Activated naive CD4-positive, alpha-beta T cell (primary cell): Measurements from ENCODE around the gene NPRL2.

Experiments
- DNase-seq, 4 experiments: peaks; one replicate each; lab custom pipeline; 2025; lab: John Stamatoyannopoulos, UW

NPRL2 gene

DNA sequence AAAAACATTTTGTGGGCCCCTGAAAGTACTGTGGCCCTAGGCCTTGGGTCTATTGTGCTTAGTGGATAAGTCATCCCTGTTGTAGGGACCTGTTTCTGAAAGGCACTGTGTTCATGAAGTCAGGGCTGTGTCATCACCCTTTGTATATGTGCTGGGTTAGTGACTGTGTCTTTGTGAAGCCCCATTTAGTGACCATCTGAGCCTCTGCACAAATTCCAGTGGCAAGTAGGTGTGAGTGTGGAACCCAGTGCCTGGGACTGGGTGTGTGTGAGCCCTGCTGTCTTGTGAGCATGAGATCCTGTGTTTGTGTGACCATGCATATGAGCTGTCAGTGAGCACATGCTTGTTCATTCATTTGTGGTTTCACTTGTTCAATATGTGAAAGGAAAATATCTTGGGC lies 46.0 kb downstream of the NPRL2 start:
- no peak for DNase-seq

DNA sequence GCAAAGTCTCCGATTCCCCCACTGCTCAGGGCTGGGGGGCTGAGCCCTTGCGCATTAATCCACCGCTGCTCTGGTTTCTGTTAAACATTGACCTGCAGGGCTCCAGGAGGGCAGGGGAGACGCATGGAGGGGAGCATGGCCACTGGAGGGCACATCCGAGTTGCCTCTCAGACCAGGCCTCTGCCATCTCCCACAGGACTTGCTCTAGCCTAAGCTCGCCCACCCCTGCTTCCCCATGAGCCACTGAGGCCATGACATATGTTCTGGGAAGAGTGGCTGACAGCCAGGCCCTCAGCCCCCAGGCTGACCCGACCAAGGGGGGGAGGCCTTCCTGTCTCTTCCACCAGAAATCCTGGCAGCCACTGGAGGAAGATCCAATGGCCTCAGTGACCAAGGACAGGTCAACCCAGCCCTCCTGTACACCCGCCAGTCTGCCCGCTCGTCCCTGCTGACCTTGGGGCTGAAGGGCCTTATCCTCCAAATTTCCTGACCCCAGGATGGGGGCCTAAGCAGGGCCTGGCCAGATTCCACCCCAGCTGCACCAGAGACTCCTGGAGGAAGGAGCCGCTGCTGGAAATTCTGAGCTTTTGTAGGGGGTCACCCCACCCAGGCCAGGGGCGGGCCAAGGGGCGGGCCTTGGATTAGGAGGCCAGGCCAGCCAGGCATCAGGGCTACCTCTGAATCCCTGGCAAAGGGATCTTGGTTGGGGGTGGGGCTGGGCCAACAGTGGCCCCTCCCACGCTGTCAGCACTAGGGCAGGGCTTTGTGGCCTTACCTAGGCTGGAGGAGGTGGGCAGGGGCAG lies 47.4 kb downstream of the NPRL2 start, which contains the start of gene HYAL1:
Gene HYAL1 (minus strand): TSS at position 562 of the 803 bp plus-strand sequence. CDS start 618 bp downstream, outside the sequence.
- no peak for DNase-seq

DNA sequence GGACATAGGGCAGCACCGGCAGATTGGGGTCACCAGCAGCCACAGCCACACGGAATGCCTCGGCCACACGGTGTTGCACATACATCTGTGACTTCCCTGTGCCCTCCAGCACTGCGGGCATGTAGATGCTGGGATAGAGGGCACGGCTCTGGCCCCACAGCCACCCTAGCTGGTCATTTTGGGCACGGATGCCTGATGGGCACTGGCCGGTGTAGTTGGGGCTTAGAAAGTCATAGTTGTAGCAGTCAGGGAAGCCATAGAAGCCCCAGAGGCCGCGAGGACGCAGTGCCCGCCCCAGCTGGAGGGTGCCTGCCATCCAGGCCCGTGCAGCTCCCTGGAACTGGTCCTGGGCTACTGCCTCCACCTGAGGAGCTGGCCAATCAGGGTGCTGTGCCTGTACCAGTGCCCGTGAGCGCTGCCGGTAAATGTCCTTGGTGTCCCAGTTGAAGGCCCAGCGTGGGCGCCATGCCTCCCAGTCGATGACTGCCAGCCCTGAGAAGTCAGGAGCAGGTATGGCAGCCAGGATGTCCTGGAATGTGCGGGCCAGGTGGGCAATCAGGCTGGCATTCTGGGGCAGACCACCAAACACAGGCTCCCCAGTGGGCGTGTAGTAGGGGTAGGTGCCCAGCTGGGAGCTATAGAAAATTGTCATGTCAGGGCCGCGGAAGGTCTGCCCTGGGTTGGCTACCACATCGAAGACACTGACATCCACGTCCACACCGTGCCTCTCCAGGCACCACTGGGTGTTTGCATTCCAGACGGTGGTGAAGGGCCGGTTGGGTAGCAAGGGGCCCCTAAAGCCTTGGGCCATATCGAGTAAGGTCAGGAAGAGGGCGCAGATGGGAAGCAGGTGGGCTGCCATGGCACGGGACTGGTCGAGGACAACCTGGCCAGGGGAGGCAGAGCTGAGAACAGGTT lies 48.2 kb downstream of the NPRL2 start:
- no peak for DNase-seq

DNA sequence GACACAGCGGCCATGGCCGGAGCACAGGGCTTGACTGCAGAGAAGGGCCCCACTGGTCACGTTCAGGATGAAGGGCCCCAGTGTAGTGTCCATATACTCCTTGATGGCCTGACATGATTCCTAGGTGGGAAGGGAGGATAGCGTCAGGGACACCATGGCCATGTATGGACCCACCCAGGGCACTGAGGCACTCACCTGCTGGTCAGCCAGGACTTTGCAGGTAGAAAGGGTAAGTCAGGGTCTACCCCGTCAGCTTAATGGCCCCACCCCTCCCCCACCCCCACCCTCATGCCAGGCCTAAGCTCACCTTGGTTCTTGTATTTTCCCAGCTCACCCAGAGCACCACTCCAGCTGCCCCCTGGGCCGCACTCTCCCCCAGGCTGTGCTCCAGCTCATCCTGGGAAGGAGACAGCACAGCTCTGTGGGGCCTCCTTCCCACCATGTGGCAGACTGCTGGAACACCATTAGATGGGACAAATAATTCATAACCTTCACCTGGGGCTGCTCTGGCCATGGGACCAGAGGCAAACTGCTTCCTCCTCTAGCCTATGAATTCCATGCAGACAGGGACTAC lies 49.8 kb downstream of the NPRL2 start:
- no peak for DNase-seq

DNA sequence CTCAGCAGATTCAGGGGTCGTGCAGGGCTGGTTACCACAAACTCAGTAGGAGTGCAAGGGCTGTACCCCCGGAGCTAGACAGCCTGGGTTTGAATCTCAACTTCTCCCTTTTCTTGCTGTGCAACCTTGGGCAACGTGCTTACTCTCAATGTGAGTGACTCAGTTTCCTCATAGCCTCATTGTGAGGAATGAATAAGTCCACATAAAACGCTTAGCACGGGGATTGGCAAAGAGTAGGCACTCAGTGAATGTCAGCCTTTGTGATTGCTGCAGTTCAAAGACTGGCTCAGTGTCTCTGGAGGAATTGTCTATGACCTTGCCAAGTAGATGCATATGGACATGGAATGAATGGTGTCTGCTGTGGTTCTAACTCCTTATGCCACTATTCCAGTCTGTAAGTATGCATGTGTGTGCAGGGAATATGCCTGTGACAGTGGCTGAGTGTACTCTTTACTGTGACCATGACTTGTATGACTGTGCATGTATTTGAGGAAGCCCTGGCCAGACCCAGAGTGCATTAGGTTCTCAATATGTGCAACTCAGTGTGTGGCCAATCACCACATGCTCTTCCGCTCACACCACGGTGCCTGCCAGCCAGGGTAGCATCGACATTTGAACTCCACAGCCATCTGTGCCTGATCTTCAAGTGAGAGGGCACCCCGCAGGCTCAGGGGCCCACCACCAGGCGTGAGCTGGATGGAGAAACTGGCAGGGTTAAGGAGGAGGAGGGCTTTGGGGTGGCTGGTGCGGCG lies 50.5 kb downstream of the NPRL2 start:
- no peak for DNase-seq

DNA sequence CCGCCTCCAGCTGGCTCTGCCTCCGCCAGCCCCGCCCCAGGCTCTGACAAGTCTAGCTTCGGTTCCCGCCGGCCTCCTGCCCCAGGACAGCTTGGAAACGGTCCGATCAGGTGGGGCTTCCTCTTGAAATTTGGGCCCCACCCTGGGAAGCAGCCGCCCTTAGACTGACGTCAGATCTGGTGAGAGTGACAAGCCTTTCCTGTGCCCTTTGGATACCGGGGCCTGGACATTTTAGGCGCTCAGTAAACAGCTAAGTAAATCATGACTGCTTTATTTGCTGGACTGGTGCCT lies 51.0 kb downstream of the NPRL2 start:
- DNase-seq = no peak

DNA sequence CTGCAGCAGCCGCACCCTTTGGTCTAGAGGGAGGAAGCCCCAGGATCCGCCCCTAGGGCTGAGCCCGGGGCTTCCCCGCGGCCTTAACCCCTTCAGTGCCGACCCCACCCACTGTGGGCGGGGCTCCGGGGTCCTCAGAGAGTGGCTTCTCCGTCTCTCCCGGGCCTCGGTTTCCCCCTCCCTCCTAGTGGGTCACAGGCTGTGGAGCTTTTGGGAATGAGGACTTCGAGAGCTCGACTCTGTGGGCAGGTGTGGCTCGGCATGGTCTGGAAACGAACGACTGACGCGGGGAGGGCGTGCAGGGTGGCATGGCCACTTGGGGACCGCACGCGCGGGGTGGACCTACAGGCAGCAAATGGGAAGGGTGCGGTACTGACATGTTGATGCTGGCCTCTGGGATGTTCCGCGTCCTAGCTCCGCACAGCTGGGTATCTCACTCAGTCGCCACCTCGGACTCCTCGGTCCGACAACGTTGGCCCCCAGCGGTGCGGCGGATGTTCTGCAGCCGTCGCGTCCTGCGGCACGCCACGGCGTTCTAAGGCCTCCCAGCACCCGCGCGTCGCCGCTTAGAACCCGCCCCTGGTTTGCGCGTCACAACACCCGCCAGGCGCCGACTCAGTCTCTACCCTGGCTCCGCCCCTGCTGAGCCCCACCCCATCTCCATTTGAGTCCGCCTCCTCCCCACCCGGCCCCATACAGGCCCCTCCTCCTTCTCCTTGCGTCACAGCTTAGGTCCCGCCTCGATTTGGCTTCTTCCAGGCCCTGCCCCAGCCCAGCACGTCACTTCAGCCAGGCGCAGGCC lies 51.5 kb downstream of the NPRL2 start, which contains the start of the genes HYAL3 and NAA80:
Gene HYAL3 (minus strand): TSS at position 570 of the 802 bp plus-strand sequence. CDS start 3,803 bp downstream, outside the sequence.
Gene NAA80 (minus strand): TSS at position 570 of the 802 bp plus-strand sequence. CDS start 1,942 bp downstream, outside the sequence.
- peak; percentile 95 to 99 (median 96) for DNase-seq

DNA sequence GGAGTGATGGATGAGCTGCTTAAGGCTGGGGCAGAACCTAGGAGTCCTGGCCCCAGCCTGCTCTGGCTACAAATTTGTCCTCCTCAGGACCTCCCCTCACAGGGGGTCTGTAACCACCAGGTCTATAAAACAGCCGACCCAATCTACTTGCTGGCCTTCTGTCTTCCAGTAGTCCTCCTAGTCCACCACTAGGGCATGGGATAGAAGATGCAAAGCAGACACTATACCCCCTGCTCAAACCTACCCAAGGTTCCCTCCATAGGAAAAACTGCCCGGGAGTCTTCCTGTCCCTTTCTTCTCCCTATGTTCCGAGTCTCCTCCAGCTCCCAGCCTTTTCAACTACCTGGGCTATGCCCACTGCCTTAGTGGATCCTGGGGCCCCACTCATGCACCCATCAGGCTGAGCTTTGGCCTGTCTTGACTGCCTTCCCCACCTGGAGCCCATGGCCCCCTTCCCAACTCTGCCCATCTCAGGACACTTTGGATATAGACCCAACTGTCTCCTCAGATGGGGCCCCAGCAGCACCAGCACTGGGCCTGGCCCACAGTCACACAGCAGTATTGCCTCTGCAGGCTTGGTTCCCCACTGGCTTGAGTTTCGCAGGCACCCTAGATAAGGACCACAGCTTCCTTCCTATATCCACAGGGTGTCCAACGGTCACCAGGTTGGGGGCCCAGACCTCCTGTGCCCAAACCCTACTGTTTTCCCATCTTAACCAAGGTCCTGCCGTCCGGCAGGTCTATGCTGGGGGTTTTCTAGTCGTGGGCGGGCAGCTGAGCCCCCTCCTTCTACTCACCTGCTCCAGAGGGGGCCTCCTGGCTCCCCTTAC lies 52.5 kb downstream of the NPRL2 start:
- no peak for DNase-seq

DNA sequence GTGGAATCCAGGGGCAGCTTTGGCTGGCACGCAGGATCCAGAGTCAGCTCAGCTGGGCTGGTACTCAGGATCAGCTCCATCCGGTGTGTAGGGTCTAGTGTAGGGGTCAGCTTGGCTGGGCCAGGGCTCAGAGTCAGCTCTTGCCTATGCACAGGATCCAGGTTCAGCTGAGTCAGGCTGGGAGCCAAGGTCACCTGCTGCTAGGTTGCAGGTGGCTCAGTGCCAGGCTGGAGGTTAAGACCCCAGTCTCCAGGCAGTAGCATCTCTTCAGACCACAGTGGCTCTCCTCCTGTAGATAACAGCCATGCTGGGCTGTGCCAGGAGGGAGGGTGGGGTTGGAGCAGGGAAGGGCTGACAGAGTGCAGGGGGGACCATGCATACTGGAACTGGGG lies 53.2 kb downstream of the NPRL2 start:
- DNase-seq = no peak
